Measurements from ENCODE around the gene NUBP1. TPM values are rescaled to one million over a fixed set of nuclear protein-coding genes. Genes with fewer than 3 reads are reported as not detected.
"Not testable (repeated sequence)": the region's sequence is repeated elsewhere in the genome, so short reads cannot be mapped to it uniquely, and the experiment has no call there.

Gene NUBP1
- total RNA-seq, 1 experiment from 2014 or later = 31.5 TPM

GRCh38 chr16:10776280-10776679, 32.6 kb downstream of the NUBP1 start:
- Histone ChIP-seq H3K36me3 (ENCODE audit: control insufficient read depth in 1 of 2, insufficient read depth in 2 of 2, low read length in 2 of 2) (no peaks in the 10 kb centered on the region), H3K4me2 (ENCODE audit: low read length) (no peak overlapping the region), H3K27ac (ENCODE audit: low read depth, low read length) (no peak overlapping the region), H3K9ac (ENCODE audit: low read length) (no peak overlapping the region), H3K79me2 (ENCODE audit: insufficient read depth, low read length) (no peaks in the 10 kb centered on the region), H3K4me3 (replicated peaks in 1 of 2; ENCODE audit: low read depth in 1 of 2, low read length in 2 of 2) (no peak overlapping the region), H3K9me3 (ENCODE audit: control insufficient read depth in 1 of 2, insufficient read depth in 1 of 2, low read depth in 1 of 2, low read length in 2 of 2) (no peaks in the 10 kb centered on the region), H3K4me1 (ENCODE audit: control insufficient read depth in 1 of 2, insufficient read depth in 2 of 2, low read length in 2 of 2) (peaks cover 0 to 8% of the 10 kb centered on the region in 2 experiments; a peak in 2 of 4 replicates), H2AFZ (ENCODE audit: low read depth, low read length, poor library complexity, severe bottlenecking) (no peak overlapping the region), H3K9me2 (ENCODE audit: insufficient read depth) (no peaks in the 10 kb centered on the region), H3K27me3 (ENCODE audit: insufficient read depth, low read length) (no peaks in the 10 kb centered on the region), H4K20me1 (ENCODE audit: insufficient read depth) (no peaks in the 10 kb centered on the region)
- ChIA-PET CTCF (interaction anchor here (0.7 kb wide), 1 partner anchor 265 kb away, joined by 3 read pairs; no protein-coding TSS in a partner anchor), RAD21 (ENCODE audit: low non-redundant PET in 1 of 2, low total read pairs in 2 of 2, uncharacterized antibody in 2 of 2, unreplicated experiment in 2 of 2) (no interaction called here), POLR2A (no interaction called here)
- TF ChIP-seq RAD21 (IDR thresholded peaks at IDR 0.05; ENCODE audit: low read depth) (no peak), CBX3 (IDR thresholded peaks at IDR 0.05; ENCODE audit: low read depth) (no peak), EZH2 (IDR thresholded peaks at IDR 0.05) (no peak), YY1 (IDR thresholded peaks at IDR 0.05; ENCODE audit: extremely low read depth, insufficient replicate concordance, low read depth, low read length) (no peak), EZH2phosphoT487 (IDR thresholded peaks at IDR 0.05; ENCODE audit: borderline replicate concordance) (no peak), ELF1 (IDR thresholded peaks at IDR 0.05; ENCODE audit: borderline replicate concordance, low read depth) (no peak), ZFX (IDR thresholded peaks at IDR 0.05) (no peak)
- ATAC-seq (no peak), DNase-seq (ENCODE audit: low read depth, low spot score) (no peak)
- no TSS peak for BruUV-seq (replicated peaks)
- intact Hi-C loops (cut with micrococcal nuclease) = no loop called here

GRCh38 chr16:10776923-10777322, 33.3 kb downstream of the NUBP1 start:
- H3K4me1 ChIP-seq (ENCODE audit: control insufficient read depth in 1 of 2, insufficient read depth in 2 of 2, low read length in 2 of 2); H3K4me2 ChIP-seq (ENCODE audit: low read length); CTCF ChIA-PET; H3K27ac ChIP-seq (ENCODE audit: low read depth, low read length); H4K20me1 ChIP-seq (ENCODE audit: insufficient read depth); DNase-seq (ENCODE audit: low read depth, low spot score); H3K4me3 ChIP-seq (replicated peaks in 1 of 2; ENCODE audit: low read depth in 1 of 2, low read length in 2 of 2); H3K9me3 ChIP-seq (ENCODE audit: control insufficient read depth in 1 of 2, insufficient read depth in 1 of 2, low read depth in 1 of 2, low read length in 2 of 2); H3K9me2 ChIP-seq (ENCODE audit: insufficient read depth); H3K27me3 ChIP-seq (ENCODE audit: insufficient read depth, low read length); RAD21 ChIA-PET (ENCODE audit: low non-redundant PET in 1 of 2, low total read pairs in 2 of 2, uncharacterized antibody in 2 of 2, unreplicated experiment in 2 of 2); H3K9ac ChIP-seq (ENCODE audit: low read length); H3K79me2 ChIP-seq (ENCODE audit: insufficient read depth, low read length); ATAC-seq; POLR2A ChIA-PET; BruUV-seq (replicated peaks); intact Hi-C loops (cut with micrococcal nuclease); H3K36me3 ChIP-seq (ENCODE audit: control insufficient read depth in 1 of 2, insufficient read depth in 2 of 2, low read length in 2 of 2); H2AFZ ChIP-seq (ENCODE audit: low read depth, low read length, poor library complexity, severe bottlenecking): not testable (repeated sequence)
